HG02759 (cell line): ENCODE results near the gene PRKG1.
"Not testable (repeated sequence)": the region's sequence is repeated elsewhere in the genome, so short reads cannot be mapped to it uniquely, and the experiment has no call there.

Experiments
- ATAC-seq: cut with Tn5 transposase; IDR thresholded peaks from one replicate; pipeline ENCODE4 v1.9.1; 2021; ENCODE audit warnings: mild to moderate bottlenecking, moderate library complexity; ENCODE audit not compliant: unreplicated experiment

The PRKG1 gene

DNA sequence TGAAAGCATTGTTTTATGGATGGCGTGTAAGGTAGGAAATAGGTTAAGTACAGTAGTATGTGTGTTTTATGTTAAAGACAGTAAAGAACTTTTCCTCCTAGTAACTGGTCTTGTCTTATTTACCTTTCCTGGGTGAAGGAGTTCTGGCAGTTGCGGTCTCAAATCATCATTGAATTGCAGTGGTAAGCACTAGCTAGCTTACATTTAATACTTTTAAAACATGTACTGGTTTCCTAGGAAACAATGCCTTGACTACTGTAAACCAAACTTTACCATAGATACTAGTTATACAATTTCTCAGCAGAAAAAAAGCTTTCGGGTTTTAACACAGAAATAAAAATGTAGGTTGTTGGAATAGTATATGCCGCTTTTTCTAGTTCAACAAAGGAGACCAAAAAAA lies 37.7 kb downstream of the PRKG1 start:
- ATAC-seq = no peak

DNA sequence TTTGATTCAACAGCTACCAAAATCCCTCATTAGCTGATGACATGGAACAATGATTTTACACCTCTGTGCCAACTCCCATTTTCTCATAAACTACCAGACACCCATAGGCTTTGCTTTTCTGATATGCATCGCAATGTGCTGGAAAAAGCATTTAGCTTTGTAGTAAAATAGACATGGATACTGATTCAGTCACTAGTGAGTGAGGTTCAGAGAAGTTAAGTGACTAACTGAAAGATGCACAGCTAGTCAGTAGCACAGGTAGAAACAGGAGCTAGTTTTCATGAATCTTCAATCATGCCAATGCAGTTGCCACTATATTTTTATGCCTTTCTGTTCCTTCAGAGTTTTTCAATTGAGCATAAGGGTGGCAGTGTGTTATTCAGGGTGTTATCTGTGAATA lies 38.7 kb downstream of the PRKG1 start:
- ATAC-seq = no peak

DNA sequence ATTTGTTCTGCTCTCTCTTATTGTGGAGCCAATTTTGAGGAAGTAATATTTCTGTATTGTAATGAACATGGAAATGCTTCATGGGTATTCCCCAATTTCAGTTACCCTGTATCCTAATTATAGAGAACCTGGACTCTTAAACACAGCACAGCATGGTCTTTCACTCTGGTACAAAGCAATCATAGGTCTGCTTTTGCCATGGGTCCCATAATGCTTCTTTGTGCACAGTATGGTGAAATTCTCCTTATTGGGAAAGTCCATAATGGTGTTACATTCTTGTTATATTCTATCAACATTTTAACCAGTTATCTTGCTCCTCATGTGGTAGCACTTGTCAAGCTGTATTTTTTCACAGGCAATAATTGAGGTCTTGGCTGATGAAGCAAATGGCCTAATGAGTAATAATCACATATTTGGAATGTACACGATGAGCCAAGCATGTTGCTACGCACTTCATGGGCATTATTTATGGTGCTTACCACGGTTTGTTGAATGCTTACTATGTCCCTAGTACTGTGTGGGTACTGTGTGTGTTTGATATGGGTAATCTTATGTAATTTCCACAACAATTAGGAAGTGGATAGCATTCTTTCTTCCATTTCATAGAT lies 42.9 kb downstream of the PRKG1 start:
- ATAC-seq = no peak

DNA sequence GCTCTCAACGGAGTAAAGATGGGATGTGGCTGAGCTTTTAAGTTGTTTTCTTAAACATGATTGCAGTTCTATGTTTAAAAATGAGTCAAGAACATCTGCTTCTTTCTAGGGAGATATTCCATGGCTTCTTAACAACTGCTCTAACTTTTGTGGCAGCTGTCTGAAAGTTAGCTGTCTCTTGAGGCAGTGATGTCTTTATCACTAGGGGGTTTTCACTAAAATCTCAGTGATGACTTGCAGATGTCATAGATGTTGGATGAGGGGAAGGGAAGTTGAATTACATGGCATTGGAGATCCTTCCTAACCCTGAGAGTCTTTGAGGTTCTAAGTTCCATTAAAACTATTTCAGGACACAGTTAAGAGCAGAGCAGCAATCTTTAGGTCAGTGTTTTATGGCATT lies 43.5 kb downstream of the PRKG1 start:
- ATAC-seq = no peak

DNA sequence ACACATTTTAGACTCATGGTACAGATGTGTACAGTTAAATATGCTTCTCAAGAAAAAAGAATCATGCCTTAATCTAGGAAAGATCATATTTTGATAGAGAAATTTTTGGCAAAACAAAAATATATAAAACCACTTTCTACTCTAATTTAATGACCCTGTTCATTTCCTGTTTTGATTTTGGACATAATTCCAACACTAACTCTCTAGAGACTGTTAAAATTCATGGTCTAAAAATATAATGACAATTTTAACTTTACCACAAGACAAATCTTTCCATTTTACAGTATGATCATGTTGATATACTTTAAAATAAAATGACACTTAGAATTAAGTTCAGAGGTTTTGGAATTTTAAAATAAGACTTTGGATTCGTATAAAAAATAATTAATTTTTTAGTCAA lies 45.2 kb downstream of the PRKG1 start:
- no peak for ATAC-seq

DNA sequence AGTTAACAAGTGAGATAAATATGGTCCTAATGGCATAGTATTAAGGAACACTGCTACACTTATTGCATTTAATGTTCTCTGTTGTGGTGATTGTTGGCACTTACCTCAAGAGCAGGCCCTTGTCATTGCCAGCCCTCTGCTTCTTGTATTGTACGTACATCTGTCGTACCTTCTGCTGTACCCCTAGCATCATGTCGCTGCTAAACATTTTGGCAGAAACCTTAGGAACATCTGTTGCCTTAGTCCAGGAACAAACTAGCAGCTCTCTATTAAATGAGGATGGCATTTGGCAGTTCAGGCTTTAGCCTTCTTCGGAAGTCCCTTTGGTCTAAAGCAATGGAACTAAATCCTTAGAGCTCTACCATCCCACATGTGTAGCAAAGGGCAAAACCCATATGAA lies 47.6 kb downstream of the PRKG1 start:
- ATAC-seq = no peak

DNA sequence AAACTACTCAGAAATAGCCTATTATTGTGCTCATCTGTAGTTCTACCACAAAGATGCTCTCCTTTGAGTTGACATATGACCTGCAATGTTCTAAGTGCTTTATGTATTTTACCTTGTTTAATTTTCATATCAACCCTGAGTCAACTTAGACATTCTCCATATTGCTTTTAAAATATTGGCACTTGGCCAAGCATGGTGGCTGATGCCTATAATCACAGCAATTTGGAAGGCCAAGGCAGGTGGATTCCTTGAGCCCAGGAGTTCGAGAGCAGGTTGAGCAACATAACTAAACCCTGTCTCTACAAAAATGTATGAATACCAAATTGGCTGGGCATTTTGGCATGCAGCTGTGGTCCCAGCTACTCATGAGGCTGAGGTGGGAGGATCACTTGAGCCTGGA lies 50.6 kb downstream of the PRKG1 start:
- no peak for ATAC-seq

DNA sequence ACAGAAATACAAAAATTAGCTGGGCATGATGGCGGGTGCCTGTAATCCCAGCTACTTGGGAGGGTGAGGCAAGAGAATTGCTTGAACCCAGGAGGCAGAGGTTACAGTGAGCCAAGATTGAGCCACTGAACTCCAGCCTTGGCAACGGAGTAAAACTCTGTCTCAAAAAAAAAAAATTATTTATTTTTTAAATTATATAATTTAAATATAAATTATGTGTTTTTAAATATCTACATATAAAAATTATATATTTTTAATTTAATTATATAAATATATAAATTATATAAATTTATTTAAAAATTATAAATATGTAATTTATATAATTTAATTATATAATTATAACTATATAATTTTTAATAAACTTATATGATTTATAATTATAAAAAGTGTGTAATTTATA lies 51.2 kb downstream of the PRKG1 start:
- ATAC-seq = no peak

DNA sequence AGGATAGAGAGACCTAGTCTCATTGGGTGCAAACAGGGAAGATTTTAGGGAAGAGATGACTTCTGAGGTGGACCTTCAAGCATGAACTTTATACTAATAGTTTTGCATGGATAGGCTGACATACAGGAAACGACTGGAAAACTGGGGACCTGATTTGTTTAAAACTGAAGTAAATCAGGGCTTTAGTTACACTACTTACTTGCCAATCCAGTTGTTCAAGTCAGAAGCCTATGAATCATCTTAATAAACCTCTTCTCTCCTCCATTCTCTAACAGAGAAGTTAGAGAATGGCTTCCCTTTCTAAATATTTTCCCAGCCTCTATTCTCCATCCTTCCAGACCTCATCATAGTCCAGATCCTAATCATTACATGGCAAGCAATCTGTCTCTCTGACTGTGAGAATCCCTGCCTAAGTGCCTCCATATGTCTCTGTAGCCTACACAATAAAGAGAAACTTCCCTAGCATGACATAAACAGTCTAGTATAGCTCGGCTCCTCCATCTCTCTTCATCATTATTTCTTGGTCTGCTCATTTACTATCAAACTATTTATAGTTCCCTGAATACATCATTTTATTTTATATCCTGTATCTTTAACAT lies 55.8 kb downstream of the PRKG1 start:
- ATAC-seq = no peak

DNA sequence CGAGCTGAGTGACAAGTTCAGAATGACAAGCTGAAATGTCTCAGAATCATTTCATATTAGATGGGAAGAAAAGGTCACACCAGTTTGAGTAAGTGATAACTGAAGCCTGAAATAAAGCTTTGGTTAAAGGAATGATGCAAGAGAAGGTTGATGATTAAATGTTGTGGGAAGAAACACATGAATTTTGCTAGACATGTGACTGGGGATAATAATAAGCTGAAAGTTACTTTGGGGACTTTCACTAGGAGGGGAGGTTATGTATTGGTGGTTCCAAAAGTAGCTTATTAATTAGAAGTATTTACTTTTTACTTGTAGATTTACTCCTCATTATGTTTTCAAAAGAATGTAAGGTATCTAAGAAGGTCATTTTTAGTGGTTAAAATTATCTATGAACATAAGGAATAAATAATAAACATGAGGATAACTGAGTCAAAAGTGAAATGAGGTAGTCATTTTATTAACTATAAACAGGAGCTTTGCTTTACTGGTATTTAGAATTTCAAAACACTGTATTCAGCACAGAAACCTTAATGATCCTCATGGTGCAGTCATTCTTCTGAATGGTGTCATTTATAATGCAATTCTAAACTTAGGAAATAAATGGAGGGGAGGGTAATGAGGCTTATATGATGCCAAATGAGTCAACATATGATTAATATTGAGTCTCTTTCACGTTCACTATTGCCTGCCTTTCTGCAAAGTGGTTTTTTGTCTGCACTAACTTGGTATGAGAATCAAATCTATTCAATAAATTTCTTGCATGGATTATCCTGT lies 63.7 kb downstream of the PRKG1 start:
- peak; percentile 71 for ATAC-seq

DNA sequence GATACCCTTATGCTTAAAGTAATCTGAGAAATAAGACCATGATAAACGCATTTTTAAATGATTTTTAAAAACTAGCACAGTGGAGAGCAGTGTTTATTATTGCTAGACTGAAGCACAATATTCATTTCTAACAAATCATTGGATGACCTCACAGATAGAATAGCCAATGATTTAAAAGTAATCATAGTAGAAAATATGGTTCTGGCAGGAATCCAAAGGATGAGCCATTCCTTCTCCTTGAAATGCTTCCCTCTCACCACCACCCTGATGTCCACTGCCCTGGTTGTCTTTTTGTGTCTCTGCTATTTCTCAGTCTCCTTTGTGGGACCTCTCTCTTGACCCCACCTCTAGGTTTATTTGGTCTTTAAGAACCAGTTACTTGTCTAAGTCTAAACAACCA lies 64.9 kb downstream of the PRKG1 start:
- no peak for ATAC-seq

DNA sequence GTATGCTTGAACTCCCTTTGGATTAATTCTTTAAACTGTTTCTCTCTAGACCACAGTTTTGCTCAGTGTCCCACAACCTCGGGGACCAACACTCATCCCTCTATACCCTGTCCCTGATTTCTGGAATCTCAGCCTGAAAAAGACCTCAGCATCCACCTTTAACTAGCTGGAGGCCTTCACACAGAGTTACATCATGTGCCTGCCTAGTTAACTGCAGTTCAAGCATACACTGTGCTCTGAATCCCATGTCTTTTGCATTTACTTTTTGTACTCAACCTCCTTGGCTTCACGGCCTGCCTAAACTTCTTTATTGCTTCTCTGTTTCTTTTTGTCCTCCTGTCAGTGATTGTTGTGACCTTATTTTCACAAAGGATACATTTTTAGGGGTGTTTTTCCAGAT lies 66.7 kb downstream of the PRKG1 start:
- no peak for ATAC-seq

DNA sequence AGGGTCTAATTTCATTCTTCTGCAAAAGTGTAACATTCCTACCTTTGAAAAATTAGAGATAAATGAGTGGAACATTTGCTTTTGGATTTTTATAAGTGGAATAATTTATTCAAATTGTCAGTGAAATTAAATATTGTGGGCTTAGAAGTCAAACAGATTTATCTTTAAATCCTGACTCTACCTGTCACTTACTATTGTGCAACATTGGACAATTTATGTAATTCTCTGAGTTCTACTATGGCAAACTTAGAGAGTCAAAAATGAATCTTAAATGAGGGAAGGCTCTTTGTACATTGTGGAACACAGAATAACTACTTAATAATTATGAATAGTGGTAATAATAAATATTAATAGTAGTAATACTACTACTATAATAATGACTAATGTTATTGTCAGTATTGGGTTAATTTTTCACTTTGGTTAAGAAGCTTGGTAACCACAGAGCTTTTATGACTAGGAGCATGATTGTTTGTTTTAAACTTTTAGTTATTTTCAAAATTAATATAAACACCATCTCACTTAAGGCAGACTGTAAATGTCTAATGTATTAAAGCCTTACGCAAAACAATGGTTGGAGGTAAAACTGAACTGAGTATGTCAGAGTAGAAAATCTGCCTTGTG lies 70.0 kb downstream of the PRKG1 start:
- peak; percentile 53 for ATAC-seq

DNA sequence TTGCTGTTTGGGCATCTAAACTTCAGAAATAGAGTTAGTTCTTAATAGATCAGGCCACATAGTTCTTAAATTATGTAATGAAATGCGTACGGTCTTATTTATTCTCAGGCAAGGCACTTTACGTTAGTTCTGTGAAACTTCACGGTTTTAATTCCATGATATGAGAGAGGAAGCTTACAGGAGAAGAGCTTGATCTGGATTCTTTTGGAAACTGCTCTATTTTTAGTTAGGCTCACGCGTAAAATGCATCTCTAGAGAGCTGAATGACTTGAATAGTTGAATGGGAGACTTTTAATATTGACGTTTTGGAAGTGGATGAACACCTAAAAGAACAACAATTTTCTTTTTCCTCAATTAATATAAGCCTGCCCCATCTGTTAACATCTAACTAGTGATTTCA lies 71.1 kb downstream of the PRKG1 start:
- ATAC-seq = no peak

DNA sequence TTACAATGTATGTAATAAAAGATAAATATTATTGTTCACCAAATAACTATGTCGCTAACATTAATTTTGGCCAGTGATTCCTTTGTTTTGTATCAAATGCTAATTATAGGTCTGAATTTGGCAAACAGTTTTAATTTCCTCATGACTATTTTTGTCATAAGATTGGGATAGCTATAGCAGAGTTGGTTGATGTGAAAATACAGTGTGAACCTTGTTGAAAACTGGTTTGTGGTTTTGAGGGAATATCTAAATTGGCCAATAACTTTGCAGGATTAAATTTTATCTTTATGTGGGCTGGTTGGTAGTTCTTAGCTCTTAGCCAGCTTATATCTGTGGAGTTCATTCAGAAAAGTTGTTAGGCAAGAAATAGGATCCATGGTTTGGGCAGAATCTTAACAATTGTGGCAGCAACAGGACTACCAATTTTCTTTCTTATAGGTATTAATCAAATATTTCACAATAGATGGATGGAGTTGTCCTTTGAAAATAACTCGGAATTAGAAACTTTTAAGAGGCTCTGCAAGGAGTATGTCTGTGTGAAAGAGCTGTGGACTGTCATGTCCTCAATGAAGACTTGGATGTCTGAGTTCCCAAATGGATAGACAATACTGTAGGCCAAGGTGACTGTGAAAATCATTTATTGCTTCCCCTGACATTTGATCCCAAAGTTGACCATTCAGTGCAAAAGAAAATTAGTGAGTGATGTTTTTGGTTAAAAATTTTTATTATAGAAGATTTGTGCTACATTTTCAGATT lies 73.5 kb downstream of the PRKG1 start:
- ATAC-seq = no peak

DNA sequence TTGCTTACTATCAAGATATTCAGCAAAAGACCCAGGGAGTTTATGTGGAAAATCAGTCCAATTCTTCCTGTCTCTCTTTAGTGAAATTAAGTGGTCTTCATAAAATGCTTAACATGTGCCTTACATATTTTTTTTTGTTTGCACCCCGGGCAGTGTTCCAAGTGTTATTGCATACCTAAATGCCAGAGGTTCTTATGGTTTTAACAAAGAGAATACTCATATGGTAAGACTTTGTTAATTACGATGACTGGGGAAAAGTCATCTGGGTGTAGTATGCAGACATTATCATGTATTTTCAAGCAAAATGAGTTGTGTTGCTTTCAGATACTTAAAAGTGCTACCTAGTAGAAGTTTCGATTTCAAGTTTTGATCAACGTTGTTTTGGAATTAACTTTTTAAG lies 82.6 kb downstream of the PRKG1 start:
- ATAC-seq = no peak

DNA sequence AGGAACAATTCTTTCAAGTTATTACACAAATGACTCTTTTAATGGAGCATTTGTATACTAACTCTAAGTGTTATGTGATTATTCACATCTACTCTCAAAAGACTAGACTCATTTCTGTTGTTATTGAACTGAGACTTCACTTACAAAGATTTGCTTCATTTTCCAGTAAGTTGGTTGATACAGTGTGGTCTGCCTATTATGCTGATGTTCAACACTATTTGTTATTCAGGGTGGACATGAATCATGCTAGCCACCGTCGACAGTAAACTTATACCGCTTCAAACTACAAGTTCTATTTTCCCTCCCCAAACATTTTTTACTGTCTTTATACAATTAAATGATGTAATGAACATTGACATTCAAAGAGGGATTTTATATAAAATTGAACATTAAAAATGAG lies 84.5 kb downstream of the PRKG1 start:
- no peak for ATAC-seq

DNA sequence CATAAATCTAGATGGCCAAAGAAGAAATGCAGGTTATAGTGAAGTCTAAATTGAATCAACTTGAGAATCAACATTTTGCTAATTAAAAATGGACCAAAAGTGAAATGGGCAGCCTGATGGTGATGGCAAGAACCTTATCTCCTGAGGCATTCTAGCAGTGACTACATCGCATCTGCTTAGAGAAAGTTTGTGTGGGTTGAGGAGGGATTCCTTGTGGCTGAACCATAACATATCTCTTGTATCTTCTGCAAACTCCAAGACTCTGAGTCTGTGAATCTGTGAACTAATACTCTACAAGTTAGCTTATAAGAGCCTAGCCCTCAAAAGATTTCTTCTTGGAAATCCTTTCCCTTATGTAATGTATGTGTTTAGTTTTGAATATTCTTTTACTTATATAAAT lies 85.6 kb downstream of the PRKG1 start:
- ATAC-seq = no peak

DNA sequence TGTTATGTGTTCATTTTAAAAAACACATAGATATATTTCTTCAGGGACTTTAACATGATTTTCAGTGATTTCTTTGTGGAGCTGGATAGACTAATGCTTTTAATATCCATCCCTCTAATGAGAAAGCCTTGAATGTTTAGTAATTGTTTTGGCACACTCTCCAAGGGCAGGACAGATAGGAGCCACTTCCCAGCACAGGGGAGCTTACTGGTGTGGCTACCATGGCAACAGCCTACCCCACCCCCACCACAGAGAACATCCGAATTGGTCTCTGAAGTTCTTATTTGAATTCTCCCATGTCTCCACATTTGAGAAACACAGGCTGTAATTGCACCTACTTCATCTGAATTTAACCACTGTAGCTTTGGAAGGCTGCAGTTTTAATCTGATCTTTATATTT lies 87.7 kb downstream of the PRKG1 start:
- ATAC-seq = no peak

DNA sequence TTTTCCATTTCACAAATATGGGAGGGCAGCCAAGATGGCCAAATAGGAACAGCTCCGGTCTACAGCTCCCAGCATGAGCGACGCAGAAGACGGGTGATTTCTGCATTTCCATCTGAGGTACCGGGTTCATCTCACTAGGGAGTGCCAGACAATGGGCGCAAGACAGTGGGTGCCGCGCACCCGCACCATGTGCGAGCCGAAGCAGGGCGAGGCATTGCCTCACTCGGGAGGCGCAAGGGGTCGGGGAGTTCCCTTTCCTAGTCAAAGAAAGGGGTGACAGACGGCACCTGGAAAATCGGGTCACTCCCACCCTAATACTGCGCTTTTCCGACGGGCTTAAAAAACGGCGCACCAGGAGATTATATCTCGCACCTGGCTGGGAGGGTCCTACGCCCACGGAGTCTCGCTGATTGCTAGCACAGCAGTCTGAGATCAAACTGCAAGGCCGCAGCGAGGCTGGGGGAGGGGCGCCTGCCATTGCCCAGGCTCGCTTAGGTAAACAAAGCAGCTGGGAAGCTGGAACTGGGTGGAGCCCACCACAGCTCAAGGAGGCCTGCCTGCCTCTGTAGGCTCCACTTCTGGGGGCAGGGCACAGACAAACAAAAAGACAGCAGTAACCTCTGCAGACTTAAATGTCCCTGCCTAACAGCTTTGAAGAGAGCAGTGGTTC lies 89.2 kb downstream of the PRKG1 start:
- ATAC-seq = not testable (repeated sequence)
